Left ventricle myocardium inferior (tissue), 1 donor: ENCODE data around the gene EPHB2. TPM values are rescaled to one million over a fixed set of nuclear protein-coding genes. Genes with fewer than 3 reads are reported as not detected.
A peak's percentile ranks its signal among the peaks of the same experiment; 100 is the strongest.

ENCODE experiments used
- DNase-seq: peaks from one replicate; pipeline ENCODE4 v3.0.0-alpha.2; 2020
- H3K27ac ChIP-seq: fragments of 200-600 bp; replicated peaks from 2 replicates; pipeline ENCODE4 v1.8.0; 2021
- H3K27me3 ChIP-seq: fragments of 200-600 bp; 2 replicates; pipeline ENCODE4 v1.8.0; 2021; ENCODE audit warnings: low read depth
- H3K36me3 ChIP-seq: fragments of 200-600 bp; 2 replicates; pipeline ENCODE4 v1.8.0; 2021
- H3K4me1 ChIP-seq: fragments of 200-600 bp; 2 replicates; pipeline ENCODE4 v1.8.0; 2021
- H3K4me3 ChIP-seq: fragments of 200-600 bp; 2 replicates; pipeline ENCODE4 v1.8.0; 2021; ENCODE audit warnings: mild to moderate bottlenecking, moderate library complexity
- H3K9me3 ChIP-seq: fragments of 200-600 bp; replicated peaks from 2 replicates; pipeline ENCODE4 v1.8.0; 2021
- intact Hi-C: fragments of 100-400 bp; cut with micrococcal nuclease; formaldehyde crosslinking; loops from one replicate; pipeline ENCODE4 v1.11.0; 2022
- total RNA-seq: library from RNA; stranded (reverse); fragmentation: NEBNext Ultra II Directional; extraction: Animal tissue kit (Norgen Biotek cat#: 25700); gene quantifications from one replicate; pipeline ENCODE4 v1.2.1, GENCODE V29; 2021
- TF ChIP-seq, protein P1 (sequence below): fragments of 200-600 bp; IDR thresholded peaks from 2 replicates; pipeline ENCODE4 v1.8.0; 2021; ENCODE audit warnings: antibody characterized with exemption, mild to moderate bottlenecking, borderline replicate concordance
- donor health status: DM: no; HTN: yes; CAD: no; lungs with severe emphysema.

Gene EPHB2
- total RNA-seq, 1 donor from 2014 or later = 2.0 TPM

DNA sequence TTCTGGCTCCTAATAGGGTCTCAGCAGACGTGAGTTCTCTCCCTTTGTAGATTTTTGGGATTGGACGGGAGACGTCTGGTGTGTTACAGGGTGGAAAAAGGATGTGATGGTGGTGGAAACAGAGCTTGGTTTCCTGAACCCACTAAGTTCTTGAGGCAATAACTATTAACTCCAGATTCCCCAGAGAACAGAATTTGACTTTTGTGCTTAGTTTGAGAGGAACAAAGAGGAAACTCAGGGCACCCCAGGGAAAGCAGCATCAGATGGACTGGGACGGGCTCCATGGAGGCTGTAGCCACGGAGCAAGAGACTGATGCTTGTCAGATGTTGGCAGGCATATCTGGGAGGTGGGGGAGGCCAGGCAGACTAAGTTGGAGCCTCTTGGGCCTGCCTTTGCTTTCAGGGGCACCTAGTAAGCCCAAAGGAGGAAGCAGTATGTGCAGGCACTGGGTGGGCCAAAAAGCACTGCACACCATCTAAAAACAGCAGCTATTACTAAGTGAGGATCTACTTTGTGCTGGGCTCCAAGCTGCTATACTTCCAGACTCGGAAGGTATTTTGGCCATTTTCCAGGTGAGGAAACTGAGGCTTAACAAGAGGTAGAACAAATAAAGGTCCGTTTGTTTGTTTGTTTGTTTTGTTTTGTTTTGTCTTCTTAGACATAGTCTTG, 66.9 kb downstream of the EPHB2 start:
- peaks cover 5% of the 10 kb centered on the region for H3K4me1 ChIP-seq
- TF ChIP-seq, protein P1, sequence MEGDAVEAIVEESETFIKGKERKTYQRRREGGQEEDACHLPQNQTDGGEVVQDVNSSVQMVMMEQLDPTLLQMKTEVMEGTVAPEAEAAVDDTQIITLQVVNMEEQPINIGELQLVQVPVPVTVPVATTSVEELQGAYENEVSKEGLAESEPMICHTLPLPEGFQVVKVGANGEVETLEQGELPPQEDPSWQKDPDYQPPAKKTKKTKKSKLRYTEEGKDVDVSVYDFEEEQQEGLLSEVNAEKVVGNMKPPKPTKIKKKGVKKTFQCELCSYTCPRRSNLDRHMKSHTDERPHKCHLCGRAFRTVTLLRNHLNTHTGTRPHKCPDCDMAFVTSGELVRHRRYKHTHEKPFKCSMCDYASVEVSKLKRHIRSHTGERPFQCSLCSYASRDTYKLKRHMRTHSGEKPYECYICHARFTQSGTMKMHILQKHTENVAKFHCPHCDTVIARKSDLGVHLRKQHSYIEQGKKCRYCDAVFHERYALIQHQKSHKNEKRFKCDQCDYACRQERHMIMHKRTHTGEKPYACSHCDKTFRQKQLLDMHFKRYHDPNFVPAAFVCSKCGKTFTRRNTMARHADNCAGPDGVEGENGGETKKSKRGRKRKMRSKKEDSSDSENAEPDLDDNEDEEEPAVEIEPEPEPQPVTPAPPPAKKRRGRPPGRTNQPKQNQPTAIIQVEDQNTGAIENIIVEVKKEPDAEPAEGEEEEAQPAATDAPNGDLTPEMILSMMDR = no peak
- DNase-seq = no peak
- H3K4me3 ChIP-seq = no peak overlapping the region
- no peaks in the 10 kb centered on the region for H3K9me3 ChIP-seq
- intact Hi-C loops = no loop called here
- no peak overlapping the region for H3K27ac ChIP-seq
- H3K36me3 ChIP-seq = no peaks in the 10 kb centered on the region
- peaks cover 86% of the 10 kb centered on the region for H3K27me3 ChIP-seq

DNA sequence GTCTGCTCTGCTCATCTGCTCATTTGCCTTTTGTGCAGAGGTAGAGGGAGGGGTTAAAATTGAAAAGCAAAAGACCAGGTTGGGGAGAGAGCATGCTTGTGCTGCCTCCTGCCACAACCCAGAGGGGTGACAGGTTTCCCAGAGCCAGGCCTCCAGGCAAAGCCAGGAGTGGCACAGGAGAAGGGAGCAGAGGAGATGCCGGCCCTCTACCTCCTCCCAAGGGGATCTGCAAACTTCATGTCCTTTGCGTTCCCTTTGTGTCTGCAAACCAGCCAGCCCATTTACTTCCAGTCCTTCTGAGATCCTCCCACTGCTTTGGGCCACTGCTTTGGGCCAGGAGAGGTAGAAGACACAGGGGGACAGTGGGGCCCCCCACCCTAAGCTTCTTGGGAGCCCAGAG, 67.8 kb downstream of the EPHB2 start:
- no peak overlapping the region for H3K4me3 ChIP-seq
- no peaks in the 10 kb centered on the region for H3K9me3 ChIP-seq
- H3K36me3 ChIP-seq = no peaks in the 10 kb centered on the region
- peaks cover 88% of the 10 kb centered on the region for H3K27me3 ChIP-seq
- peaks cover 5% of the 10 kb centered on the region for H3K4me1 ChIP-seq
- intact Hi-C loops = no loop called here
- H3K27ac ChIP-seq = no peak overlapping the region
- TF ChIP-seq, protein P1 = no peak
- DNase-seq = no peak

DNA sequence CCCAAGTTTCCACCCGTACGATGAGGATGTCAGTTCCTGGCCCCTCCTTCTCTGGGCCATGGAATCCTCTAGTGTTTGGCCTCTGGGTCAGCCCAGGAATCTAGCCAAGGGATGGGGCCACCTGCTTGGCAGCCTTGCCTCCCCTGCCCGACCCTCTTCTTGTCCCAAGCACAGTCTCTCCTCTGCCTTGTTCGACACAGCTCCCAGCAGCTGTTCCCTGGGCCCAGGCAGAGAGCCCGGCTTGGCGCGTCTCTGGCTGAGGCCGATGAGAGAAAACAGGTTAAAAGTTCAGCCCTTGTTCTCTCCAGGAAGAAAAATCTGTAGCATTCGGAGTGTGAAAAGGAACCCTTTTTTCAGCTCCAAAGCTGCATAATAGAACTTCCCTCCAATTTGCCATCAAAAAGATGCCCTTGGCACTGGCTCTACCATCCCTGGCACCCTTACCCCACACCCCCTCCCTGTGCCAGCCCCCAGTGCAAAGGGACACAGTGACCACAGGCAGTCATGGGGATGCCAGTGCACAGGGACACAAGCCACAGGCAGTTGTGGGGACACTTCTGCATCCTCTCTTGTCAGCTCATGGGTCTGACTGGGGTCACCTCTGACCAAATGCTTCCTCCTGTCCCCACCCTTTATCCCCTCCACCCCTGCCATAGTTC, 68.4 kb downstream of the EPHB2 start:
- Histone ChIP-seq H3K36me3 (no peaks in the 10 kb centered on the region), H3K27ac (no peak overlapping the region), H3K4me3 (no peak overlapping the region), H3K4me1 (peaks cover 5% of the 10 kb centered on the region), H3K9me3 (no peaks in the 10 kb centered on the region), H3K27me3 (peaks cover 85% of the 10 kb centered on the region)
- TF ChIP-seq, protein P1 = no peak
- peak; percentile 64 for DNase-seq
- intact Hi-C loops = no loop called here

DNA sequence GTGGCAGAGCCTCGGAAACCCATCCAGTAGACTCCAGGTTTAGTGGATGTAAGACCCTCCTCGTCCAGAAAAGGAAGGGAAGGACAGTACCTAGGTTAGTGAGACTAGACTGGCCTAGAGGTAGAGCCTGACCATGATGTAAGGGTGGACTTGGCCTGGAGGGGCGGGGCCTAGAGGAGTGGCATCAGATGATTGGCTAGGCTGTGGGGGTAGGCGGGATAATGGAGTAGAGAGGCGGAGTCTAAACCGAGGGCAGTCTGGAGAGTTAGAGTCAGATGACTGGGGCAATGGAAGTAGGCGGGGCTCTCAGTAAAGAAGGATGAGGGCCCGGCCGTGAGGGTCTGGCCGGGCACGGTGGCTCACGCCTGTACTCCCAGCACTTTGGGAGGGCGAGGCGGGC, 70.1 kb downstream of the EPHB2 start:
- Histone ChIP-seq H3K4me1 (peaks cover 5% of the 10 kb centered on the region), H3K4me3 (no peak overlapping the region), H3K9me3 (no peaks in the 10 kb centered on the region), H3K27ac (no peak overlapping the region), H3K36me3 (no peaks in the 10 kb centered on the region), H3K27me3 (peaks cover 72% of the 10 kb centered on the region)
- intact Hi-C loops = no loop called here
- DNase-seq = no peak
- TF ChIP-seq, protein P1 = no peak

DNA sequence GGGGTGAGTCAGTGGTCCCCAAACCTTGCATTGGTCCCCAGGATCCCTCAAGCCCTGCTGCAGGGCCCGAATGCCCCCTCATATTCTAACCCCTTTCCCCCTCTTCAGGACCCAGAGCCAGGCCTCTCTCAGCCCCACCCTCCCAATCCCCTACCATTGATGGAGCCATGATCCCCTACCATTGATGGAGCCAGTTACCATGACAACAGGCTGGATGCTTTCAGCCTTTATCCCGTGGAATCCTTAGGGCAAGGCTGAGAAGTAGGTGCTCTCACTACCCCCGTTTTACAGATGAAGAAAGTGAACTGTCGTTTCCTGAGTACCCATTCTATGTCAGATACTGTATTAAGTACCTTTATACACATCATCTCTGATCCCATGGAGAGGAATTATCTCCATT, 70.8 kb downstream of the EPHB2 start:
- TF ChIP-seq, protein P1 = no peak
- Histone ChIP-seq H3K27ac (no peak overlapping the region), H3K4me3 (no peak overlapping the region), H3K36me3 (no peaks in the 10 kb centered on the region), H3K4me1 (peaks cover 5% of the 10 kb centered on the region), H3K27me3 (peaks cover 65% of the 10 kb centered on the region), H3K9me3 (no peaks in the 10 kb centered on the region)
- intact Hi-C loops = no loop called here
- DNase-seq = no peak
